ENCODE data around the gene CUL3. TPM values are rescaled to one million over a fixed set of nuclear protein-coding genes. Genes with fewer than 3 reads are reported as not detected.

Gene CUL3
- total and polyA plus RNA-seq, 2 of the 13 experiments (the other 11 are each of a cell fraction or from before 2014, with no cell fraction given): 33.2 to 62.3 TPM

DNA sequence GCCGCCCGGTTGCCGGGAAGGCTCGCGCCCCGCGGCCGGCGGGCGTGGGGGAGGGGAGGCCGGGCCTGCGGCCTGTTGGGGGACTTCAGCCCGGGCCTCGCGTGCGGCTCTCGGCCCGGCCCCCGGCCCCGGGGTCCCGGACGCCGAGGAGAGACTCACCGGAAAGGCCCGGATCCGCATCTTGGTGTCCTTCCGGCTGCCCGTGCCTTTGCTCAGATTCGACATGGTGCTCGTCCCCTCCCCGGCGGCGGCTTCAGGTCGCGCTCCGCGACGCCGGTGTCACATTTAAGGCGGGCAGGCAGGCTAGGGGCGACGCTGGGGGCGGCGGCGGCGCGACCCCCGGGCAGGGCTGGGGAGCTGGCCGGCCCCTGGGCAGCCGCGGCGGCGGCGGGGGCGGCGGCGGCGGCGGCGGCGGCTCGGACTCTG is 365 bp downstream of the CUL3 start:
- Histone ChIP-seq H3K79me2 (ENCODE audit: insufficient read depth, low read length) (peaks cover 49% of the 10 kb centered on the region), H2AFZ (ENCODE audit: low read length) (no peak overlapping the region), H3K4me1 (ENCODE audit: insufficient read depth, low read length) (peaks cover 39% of the 10 kb centered on the region), H3K36me3 (replicated peaks in 1 of 2; ENCODE audit: control insufficient read depth in 1 of 2, insufficient read depth in 2 of 2, low read length in 2 of 2) (peaks cover 0 to 3% of the 10 kb centered on the region in 2 experiments; a peak in 2 of 5 replicates), H3K4me2 (ENCODE audit: low read depth, low read length) (peak overlapping the region; percentile 37), H3K27me3 (ENCODE audit: control insufficient read depth in 1 of 2, insufficient read depth in 2 of 2, low read length in 2 of 2) (no peaks in the 10 kb centered on the region; a peak in 1 of 5 replicates), H3K4me3 (replicated peaks in 1 of 3; ENCODE audit: insufficient read depth in 1 of 3, low read depth in 2 of 3, low read length in 3 of 3) (peak overlapping the region; percentile 87 to 92 (median 89); a peak in 5 of 6 replicates), H4K20me1 (ENCODE audit: insufficient read depth, low read length) (peaks cover 46% of the 10 kb centered on the region), H3K9ac (ENCODE audit: insufficient read depth, low read depth, low read length) (peak overlapping the region; percentile 94), H3K9me3 (ENCODE audit: low read length) (no peaks in the 10 kb centered on the region), H3K27ac (ENCODE audit: extremely low read length, insufficient read depth, low read length) (peak overlapping the region; percentile 81)
- no TSS peak for BruUV-seq (replicated peaks)
- POLR2A ChIA-PET: interaction anchor here (1.1 to 1.6 kb wide), 5 partner anchors 10 to 99 kb away, joined by 3 to 11 read pairs (median 8); no protein-coding TSS in a partner anchor
- intact Hi-C loops (cut with micrococcal nuclease; ENCODE audit: unreplicated experiment) (loop anchor here (5.0 to 10.0 kb wide), 3 partner anchors 62 to 590 kb away; no protein-coding TSS in a partner anchor), in situ Hi-C loops (cut with HindIII; ENCODE audit: extremely low pct_ligation_motif_present, low pct_unique_long_range_greater_than_20kb) (no loop called here)
- FAIRE-seq (no peak), ATAC-seq (peak; percentile 11), DNase-seq (ENCODE audit: low spot score) (peak; percentile 35)
- WGBS (ENCODE audit: low lambda C conversion rate): no CpG with 5 or more reads among the region's 62 CpGs
- CTCF ChIA-PET (ENCODE audit: low intra/inter-chr PET ratio, low total read pairs): no interaction called here
- TF ChIP-seq MEIS2 (CRISPR knock-in tag; IDR thresholded peaks at IDR 0.05) (no peak), PITX1 (CRISPR knock-in tag; IDR thresholded peaks at IDR 0.05) (no peak), ZNF558 (CRISPR knock-in tag; IDR thresholded peaks at IDR 0.05; ENCODE audit: borderline replicate concordance) (0 out of 2 replicates have a peak, but pooled peaks have one; percentile 4), RBFOX2 (IDR thresholded peaks at IDR 0.05; ENCODE audit: low read depth, low read length) (peak; percentile 71; the same call in 1 of the 2 replicates), ZNF790 (CRISPR knock-in tag; IDR thresholded peaks at IDR 0.05; ENCODE audit: borderline replicate concordance) (no peak), SALL2 (CRISPR knock-in tag; IDR thresholded peaks at IDR 0.05) (0 out of 2 replicates have a peak, but pooled peaks have one; percentile 5), TEAD3 (CRISPR knock-in tag; optimal IDR thresholded peaks at IDR 0.05; ENCODE audit: borderline replicate concordance) (no peak), FOXM1 (CRISPR knock-in tag; IDR thresholded peaks at IDR 0.05) (no peak), ZNF891 (CRISPR knock-in tag; IDR thresholded peaks at IDR 0.05) (0 out of 2 replicates have a peak, but pooled peaks have one; percentile 15), ZNF616 (CRISPR knock-in tag; IDR thresholded peaks at IDR 0.05; ENCODE audit: low read depth) (no peak), IRF2 (CRISPR knock-in tag; IDR thresholded peaks at IDR 0.05) (no peak)
- TF ChIP-seq, protein P1, sequence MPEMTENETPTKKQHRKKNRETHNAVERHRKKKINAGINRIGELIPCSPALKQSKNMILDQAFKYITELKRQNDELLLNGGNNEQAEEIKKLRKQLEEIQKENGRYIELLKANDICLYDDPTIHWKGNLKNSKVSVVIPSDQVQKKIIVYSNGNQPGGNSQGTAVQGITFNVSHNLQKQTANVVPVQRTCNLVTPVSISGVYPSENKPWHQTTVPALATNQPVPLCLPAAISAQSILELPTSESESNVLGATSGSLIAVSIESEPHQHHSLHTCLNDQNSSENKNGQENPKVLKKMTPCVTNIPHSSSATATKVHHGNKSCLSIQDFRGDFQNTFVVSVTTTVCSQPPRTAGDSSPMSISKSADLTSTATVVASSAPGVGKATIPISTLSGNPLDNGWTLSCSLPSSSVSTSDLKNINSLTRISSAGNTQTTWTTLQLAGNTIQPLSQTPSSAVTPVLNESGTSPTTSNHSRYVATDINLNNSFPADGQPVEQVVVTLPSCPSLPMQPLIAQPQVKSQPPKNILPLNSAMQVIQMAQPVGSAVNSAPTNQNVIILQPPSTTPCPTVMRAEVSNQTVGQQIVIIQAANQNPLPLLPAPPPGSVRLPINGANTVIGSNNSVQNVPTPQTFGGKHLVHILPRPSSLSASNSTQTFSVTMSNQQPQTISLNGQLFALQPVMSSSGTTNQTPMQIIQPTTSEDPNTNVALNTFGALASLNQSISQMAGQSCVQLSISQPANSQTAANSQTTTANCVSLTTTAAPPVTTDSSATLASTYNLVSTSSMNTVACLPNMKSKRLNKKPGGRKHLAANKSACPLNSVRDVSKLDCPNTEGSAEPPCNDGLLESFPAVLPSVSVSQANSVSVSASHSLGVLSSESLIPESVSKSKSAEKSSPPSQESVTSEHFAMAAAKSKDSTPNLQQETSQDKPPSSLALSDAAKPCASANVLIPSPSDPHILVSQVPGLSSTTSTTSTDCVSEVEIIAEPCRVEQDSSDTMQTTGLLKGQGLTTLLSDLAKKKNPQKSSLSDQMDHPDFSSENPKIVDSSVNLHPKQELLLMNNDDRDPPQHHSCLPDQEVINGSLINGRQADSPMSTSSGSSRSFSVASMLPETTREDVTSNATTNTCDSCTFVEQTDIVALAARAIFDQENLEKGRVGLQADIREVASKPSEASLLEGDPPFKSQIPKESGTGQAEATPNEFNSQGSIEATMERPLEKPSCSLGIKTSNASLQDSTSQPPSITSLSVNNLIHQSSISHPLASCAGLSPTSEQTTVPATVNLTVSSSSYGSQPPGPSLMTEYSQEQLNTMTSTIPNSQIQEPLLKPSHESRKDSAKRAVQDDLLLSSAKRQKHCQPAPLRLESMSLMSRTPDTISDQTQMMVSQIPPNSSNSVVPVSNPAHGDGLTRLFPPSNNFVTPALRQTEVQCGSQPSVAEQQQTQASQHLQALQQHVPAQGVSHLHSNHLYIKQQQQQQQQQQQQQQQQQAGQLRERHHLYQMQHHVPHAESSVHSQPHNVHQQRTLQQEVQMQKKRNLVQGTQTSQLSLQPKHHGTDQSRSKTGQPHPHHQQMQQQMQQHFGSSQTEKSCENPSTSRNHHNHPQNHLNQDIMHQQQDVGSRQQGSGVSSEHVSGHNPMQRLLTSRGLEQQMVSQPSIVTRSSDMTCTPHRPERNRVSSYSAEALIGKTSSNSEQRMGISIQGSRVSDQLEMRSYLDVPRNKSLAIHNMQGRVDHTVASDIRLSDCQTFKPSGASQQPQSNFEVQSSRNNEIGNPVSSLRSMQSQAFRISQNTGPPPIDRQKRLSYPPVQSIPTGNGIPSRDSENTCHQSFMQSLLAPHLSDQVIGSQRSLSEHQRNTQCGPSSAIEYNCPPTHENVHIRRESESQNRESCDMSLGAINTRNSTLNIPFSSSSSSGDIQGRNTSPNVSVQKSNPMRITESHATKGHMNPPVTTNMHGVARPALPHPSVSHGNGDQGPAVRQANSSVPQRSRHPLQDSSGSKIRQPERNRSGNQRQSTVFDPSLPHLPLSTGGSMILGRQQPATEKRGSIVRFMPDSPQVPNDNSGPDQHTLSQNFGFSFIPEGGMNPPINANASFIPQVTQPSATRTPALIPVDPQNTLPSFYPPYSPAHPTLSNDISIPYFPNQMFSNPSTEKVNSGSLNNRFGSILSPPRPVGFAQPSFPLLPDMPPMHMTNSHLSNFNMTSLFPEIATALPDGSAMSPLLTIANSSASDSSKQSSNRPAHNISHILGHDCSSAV (CRISPR knock-in tag; IDR thresholded peaks at IDR 0.05; ENCODE audit: borderline replicate concordance): no peak
- TF ChIP-seq, protein P2, sequence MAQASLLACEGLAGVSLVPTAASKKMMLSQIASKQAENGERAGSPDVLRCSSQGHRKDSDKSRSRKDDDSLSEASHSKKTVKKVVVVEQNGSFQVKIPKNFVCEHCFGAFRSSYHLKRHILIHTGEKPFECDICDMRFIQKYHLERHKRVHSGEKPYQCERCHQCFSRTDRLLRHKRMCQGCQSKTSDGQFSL (CRISPR knock-in tag; IDR thresholded peaks at IDR 0.05): no peak
- TF ChIP-seq, protein P3, sequence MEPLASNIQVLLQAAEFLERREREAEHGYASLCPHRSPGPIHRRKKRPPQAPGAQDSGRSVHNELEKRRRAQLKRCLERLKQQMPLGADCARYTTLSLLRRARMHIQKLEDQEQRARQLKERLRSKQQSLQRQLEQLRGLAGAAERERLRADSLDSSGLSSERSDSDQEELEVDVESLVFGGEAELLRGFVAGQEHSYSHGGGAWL (CRISPR knock-in tag; IDR thresholded peaks at IDR 0.05): 0 out of 2 replicates have a peak, but pooled peaks have one; percentile 14
- TF ChIP-seq, protein P4, sequence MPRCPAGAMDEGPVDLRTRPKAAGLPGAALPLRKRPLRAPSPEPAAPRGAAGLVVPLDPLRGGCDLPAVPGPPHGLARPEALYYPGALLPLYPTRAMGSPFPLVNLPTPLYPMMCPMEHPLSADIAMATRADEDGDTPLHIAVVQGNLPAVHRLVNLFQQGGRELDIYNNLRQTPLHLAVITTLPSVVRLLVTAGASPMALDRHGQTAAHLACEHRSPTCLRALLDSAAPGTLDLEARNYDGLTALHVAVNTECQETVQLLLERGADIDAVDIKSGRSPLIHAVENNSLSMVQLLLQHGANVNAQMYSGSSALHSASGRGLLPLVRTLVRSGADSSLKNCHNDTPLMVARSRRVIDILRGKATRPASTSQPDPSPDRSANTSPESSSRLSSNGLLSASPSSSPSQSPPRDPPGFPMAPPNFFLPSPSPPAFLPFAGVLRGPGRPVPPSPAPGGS (CRISPR knock-in tag; IDR thresholded peaks at IDR 0.05): 0 out of 2 replicates have a peak, but pooled peaks have one; percentile 35
